Vagina (tissue), 2 donors: Measurements from ENCODE around the gene GRM3.

Experiments
- CTCF ChIP-seq, 3 experiments: fragments of 450-650 bp in 2 of 3; fragments of 200-600 bp in 1 of 3; sonication (generic) in 1 of 3; IDR thresholded peaks; one replicate each; pipeline ENCODE4 v1.5.1; 2017 to 2019; ENCODE audit warnings: antibody characterized with exemption in 3 of 3, mild to moderate bottlenecking in 2 of 3, moderate library complexity in 2 of 3
- POLR2A ChIP-seq, 2 donors: fragments of 450-650 bp; IDR thresholded peaks; one replicate each; pipeline ENCODE4 v1.6.1; 2017; ENCODE audit warnings: antibody characterized with exemption in 2 of 2, mild to moderate bottlenecking in 2 of 2, moderate library complexity in 2 of 2

GRCh38 chr7:86768967-86769760, 125.5 kb downstream of the GRM3 start:
- TF ChIP-seq CTCF (IDR thresholded peaks at IDR 0.05) = no peak
- no peak for TF ChIP-seq POLR2A (IDR thresholded peaks at IDR 0.05)
